Fibroblast of skin of left quadriceps (primary cell): Measurements from ENCODE around the gene FSD2.
"Not testable (repeated sequence)": the region's sequence is repeated elsewhere in the genome, so short reads cannot be mapped to it uniquely, and the experiment has no call there.

Experiments
- DNase-seq, 2 experiments: peaks; one replicate each; pipeline ENCODE4 v3.0.0-alpha.2; 2013; ENCODE audit warnings: low read depth in 2 of 2

Gene FSD2

DNA sequence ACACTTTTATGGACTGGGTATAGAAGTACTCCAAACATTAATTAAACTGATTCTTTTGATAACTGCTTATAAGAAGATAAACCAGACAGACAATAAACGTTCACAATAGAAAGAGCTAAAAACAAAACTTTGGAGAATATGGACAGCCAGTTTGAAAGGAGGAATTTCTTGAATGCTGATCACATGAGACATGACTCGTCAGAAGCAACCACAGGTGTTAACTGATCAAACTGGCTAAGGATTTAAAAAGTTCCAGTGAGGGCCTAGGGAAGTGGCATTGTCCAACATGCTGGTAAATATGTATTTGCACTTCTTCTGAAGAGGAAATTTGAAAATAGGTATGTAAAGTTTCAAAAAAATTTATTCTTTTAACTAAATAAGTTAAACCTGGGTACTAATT lies 66.8 kb downstream of the FSD2 start:
- no peak for DNase-seq

DNA sequence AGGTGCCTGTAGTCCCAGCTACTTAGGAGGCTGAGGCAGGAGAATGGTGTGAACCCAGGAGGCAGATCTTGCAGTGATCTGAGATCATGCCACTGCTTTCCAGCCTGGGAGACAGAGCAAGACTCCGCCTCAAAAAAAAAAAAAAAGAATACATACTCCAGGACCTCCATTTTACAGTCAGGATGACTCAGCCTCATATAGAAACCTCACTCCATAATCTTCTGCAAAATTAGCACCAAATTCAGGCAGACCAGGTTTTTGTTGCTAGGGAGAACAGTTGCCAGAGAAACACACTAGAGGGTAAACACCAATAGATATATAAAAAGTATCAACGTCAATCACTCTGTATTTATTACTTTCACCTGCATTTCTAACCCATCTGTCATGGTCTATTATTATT lies 67.9 kb downstream of the FSD2 start:
- DNase-seq: peak in 1 of 2 experiments; percentile 1

DNA sequence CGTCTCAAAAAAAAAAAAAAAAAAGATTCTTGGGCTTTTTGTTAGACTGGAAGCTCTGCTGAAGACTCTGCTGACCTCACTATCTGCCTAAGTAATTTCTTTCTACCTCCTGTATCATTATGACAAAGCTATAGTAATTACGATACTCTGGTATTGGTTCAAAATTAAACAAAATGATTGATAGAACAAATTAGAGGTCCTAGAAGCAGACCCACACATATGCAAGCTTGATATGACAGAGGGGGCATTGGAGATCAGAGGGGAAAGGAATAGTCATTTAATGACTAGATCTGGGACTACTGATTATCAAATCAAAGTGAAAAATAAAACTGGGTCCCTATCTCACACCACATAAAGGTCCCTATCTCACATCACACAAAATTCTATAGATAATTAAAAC lies 74.3 kb downstream of the FSD2 start:
- no peak for DNase-seq

DNA sequence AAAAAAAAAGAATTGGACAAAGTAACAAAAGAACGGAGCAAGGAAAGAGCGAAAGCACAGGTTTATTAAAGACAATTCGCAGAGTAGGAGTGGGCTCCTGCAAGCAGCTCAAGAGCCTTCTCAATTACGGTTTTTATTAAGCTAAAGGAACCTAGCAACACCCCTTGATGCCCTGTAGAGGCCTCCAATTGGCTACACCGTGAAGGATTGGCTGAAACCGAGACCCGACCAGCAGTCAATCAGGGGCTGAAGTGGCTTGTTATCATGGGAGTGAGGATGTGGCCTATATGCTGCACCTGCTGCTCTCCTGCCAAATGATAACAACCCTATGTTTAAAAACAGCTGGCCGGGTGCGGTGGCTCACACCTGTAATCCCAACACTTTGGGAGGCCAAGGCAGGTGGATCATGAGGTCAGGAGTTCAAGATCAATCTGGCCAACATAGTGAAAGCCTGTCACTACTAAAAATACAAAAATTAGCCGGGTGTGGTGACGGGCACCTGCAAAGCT lies 75.8 kb downstream of the FSD2 start:
- no peak for DNase-seq

DNA sequence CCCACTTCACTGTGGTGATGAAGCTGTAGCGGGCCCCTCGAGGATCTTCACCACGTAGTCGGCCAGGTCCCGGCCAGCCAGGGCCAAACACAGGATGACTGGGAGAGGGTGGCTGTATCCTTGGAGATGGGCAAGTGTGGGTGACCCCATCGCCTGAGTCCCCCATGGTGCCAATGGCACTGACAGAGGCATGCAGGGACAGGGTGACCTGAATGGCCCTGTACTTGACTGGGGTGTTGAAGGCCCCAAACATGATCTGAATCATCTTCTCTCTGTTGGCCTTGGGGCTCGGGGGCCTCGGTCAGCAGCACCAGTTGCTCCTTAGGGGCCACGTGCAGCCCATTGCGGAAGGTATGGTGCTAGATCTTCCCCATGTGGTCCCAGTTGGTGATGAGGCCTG lies 79.1 kb downstream of the FSD2 start:
- DNase-seq: no peak

DNA sequence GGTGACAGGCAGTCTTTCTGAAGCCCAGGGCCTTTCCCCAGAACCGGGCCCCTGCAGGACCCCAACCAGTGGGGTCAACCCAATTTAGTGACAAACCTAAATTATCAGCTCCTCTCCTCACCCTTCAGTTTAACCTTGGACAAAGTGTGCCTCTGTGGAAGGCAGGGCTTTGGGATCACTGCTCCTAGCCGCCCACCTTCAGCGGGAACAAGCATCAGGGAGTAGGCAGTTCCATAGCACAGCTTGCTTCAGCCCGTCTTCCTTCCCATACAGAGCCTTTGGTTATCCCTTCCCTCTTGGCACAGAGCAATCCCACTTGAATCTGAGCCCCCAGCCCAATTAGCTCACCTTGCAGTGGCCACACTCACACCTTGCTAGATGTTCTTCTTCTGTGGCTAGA lies 90.9 kb downstream of the FSD2 start:
- DNase-seq: no peak

DNA sequence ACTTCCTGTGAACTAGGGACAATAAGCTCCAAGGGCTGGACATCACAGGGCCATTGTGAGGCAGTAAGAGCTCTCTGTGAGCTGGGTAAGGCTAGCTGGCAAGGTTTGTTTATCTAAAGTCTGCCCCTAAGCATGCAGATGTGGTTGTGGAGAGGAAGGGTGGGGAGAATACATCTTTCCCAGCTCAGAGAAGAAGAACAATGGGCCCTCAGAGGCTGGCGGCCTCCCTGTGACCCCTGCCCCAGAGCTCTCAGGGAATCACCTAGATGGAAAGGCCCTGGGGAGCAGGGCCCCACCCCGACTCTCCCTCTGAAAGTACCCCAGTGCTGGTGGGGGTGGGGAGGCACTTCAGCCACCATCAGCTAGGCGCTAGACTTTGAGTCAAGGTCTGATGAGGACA lies 91.9 kb downstream of the FSD2 start:
- no peak for DNase-seq

DNA sequence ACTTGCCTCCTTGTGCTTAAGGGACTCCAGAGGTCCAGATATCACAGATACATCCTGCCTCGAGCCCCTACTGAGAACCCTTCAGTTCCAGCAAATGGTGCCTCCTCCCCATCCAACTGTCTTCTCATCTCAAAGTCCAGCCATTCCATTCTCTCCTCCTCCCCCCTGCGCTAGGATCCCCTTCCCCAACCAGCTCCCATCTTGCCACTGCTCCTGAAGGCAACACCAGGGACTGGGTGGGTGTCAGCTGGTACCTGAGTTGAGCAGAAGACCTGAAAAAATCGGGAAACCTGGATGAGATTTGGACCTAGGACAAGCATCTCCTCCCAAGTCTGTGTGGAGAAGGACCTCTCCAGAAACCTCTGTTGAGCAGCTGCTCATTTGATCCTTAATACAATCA lies 93.8 kb downstream of the FSD2 start:
- no peak for DNase-seq

DNA sequence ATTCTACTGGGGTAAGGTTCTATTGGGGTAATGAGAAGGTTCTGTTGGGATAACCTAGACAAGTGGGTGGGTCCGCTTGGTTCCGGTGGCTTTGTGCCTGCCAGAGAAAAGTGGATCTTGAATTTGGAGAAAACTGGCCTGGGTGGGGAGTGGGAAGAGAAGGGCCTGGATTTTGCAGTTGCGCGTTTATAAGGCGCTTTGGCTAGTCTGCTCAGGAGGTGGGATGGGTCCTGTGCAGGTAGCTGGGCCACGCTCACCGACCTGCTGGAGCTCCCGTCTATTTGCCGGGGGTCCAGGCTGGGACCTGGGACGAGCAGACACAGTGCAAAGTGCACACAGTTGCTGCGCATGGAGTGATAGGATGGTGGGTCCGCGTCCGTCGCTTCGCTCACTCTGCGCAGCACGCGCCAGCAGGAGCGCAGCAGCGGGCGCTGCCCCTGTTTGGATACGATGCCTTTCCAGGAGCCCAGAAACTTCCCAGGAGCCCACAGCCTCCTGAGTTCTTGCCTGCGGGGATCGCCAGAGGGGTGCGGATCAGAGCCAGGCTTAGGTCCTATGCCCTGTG lies 94.9 kb downstream of the FSD2 start:
- no peak for DNase-seq

DNA sequence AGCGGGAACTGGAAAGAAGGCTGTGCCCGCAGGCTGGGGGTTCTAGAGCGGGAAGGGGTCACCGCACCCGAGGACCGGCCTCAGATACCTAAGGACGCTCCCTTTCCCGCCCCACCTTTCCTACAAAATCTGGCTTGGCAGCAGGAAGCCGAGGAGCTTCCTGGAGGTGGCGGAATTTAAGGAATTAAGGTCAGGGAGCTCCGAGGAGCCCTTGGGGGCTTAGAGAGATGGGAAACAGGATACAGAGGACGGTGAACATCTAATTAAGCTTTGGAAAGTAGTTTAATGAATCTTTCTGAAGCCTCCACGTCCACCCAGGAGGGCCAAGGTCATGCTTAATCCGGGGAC lies 95.7 kb downstream of the FSD2 start:
- no peak for DNase-seq

DNA sequence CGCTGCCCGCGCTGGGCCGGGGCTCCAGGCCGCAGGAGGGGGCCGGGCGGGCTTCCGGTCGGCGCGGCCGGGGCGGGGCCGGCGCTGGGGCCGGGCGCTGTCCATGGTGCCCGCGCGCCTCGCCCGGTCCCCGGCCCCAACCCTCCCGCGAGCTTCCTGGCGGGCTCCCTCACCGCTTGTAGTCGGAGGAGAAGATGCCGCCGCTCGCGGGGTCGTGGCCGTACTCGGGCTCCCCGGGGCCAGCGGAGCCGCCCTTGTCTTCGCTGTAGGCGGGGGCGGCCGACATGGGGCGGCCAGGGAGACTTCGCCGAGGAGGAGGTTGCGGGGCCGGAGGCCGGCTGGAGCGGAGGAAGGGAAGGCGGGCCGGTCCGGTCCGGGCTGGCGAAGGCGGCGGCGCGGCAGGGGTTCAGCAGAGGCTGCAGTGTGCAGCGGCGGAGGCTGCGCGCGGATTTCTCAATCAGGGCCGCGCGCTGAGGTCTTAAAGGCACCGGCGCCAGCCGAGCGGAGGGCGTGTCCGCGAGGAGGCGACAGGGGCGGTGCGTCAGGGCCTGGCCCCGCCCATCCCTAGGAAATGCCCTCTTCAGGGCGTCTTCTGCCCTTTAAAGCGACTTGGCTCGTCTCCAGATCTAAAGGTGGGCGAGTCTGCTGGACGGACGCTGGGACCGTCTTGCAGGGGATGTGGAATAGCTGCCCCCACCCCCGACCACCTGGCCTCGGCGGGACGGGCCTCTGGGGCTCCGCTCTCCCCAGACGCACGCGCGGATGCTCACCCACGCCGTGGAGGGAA lies 96.3 kb downstream of the FSD2 start, which contains the start of gene AP3B2:
Gene AP3B2, minus strand, starts transcription at position 455 of the 787 bp plus-strand sequence. Its CDS starts 169 bp downstream, at position 286.
- DNase-seq: peak; percentile 16 to 29

DNA sequence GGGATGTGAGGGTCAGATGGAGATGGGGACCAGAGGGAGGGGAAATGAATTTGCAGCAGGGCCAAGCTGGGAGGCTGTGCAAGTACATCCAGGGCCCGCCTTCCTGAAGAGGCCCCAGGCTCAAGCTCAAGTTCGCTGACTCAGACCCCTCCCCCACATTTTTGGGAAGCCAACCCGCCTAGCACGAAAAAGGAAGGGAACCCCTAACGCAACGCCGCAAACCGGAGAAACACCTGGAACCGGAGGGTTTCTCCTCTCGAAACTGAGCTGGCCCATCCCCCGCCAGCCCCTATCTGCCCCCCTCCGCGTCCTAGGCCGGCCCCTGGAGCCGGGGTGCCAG lies 96.8 kb downstream of the FSD2 start:
- DNase-seq: no peak

DNA sequence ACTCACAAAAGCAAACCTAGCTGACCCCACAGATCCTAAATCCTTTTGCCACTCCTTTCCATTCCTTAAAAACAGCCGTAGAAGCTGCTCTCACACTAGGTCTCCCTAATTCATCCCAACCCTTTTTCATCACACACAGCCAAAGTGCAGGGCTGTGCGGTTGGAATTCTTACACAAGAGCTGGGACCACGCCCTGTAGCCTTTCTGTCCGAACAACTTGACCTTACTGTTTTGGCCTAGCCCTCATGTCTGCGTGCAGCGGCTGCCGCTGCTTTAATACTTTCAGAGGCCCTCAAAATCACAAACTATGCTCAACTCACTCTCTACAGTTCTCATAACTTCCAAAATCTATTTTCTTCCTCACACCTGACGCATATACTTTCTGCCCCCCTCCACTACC lies 100.0 kb downstream of the FSD2 start:
- not testable (repeated sequence) for DNase-seq
